Brain pericyte (primary cell): ENCODE data around the gene ZMYM4.
"Not testable (repeated sequence)": the region's sequence is repeated elsewhere in the genome, so short reads cannot be mapped to it uniquely, and the experiment has no call there.

Experiments
- DNase-seq: peaks from one replicate; pipeline ENCODE4 v3.0.0-alpha.2; 2012; ENCODE audit warnings: low read depth, low spot score

ZMYM4 gene

DNA sequence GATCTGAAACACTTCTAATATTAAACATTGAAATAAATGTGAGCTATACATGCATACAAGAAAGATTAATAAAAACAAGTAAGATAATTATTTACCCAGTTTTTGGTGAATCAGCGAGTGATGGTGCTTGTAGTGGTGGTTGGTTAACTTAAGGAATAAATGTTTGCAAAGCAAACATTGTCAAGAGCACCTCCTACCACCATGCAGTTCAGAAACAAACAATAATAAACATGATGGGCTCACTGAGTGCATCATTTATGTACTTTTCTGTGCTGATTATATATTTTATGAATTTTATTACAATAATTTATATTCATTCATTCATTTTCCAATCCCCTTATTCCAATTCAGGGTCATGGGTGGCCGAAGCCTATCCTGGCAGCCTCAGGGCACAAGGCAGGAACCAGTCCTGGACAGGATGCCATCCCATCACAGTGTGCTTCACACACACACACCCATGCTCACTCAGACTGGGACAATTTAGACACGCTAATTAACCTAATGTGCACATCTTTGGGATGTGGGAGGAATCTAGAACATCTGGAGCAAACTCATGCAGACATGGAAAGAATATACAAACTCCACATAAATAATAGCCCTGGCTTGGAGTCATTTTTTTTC lies 57.8 kb downstream of the ZMYM4 start:
- no peak for DNase-seq

DNA sequence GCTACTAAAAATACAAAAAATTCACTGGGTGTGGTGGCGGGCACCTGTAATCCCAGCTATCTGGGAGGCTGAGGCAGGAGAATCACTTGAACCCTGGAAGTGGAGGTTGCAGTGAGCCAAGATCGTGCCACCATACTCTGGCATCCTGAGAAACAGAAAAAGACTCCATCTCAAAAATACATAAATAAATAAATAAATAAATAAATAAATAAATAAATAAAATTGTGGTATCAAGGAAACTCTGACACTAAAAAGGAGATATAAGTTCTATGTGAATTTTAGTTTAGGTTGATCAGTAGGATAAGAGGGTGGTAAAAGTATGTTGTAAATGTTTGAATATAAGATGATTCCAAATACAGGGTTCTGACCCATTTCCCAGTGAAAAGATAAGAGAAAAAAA lies 63.1 kb downstream of the ZMYM4 start:
- not testable (repeated sequence) for DNase-seq

DNA sequence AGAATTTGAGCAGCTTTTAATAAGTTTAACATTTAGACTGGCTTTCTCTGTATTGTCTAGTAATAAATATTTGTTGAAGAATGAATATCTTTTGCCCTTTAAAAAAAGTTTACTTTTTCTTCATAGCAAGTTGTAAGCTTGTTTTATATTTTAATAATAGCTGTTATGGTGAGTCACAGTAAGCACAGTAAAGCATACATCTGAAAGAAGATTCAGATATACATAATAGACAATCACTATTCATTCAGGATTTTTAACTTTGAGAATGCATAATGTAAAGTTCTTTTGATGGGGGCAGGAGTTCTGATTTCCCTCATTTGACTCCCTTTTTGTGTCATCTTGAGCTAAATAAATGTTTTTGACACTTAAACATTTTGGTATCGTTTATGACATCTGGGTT lies 66.0 kb downstream of the ZMYM4 start:
- no peak for DNase-seq

DNA sequence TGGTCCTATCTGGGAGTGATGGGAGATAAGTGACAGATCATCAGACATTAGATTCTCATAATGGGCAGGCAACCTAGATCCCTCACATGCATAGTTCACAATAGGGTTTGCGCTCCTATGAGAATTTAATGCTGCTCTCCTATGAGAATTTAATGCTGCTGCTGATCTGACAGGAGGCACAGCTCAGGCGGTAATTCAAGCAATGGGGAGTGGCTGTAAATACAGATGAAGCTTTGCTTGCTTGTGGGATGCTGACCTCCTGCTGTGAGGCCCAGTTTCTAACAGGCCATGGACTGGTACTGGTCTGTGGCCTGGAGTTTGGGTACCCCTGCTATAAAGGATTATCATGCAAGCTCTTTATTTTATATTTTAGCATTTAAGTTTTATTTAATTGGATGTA lies 72.0 kb downstream of the ZMYM4 start:
- DNase-seq: no peak

DNA sequence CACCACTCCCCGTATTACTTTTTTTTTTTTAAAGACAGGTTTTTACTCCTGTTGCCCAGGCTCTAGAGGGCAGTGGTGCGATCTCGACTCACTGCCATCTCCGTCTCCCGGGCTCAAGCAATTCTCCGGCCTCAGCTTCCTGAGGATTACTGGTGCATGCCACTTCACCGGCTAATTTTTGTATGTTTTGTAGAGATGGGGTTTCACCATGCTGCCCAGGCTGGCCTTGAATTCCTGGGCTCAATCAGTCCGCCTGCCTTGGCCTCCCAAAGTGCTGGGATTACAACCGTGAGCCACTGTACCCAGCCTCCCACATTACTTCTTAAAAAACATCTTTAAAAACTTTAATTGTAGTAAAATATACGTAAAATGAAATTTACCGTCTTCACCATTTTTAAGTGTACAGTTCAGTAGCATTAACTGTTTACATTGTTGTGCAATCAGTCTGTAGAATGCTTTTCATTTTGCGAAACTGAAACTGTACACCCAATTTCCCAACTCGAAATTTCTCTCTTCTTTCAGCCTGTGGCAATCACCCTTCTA lies 77.0 kb downstream of the ZMYM4 start:
- DNase-seq: no peak

DNA sequence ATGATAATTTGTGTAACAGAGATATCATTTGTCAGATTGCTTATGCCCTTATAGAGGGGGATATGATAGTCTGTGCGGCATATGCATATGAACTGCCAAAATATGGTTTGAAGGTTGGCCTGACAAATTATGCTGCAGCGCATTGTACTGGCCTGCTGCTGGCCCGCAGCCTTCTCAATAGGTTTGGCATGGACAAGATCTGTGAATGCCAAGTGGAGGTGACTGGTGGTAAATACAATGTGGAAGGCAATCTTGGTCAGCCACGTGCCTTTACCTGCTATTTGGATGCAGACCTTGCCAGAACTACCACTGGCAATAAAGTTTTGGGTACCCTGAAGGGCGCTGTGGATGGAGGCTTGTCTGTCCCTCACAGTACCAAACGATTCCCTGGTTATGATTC lies 82.4 kb downstream of the ZMYM4 start:
- DNase-seq: no peak

DNA sequence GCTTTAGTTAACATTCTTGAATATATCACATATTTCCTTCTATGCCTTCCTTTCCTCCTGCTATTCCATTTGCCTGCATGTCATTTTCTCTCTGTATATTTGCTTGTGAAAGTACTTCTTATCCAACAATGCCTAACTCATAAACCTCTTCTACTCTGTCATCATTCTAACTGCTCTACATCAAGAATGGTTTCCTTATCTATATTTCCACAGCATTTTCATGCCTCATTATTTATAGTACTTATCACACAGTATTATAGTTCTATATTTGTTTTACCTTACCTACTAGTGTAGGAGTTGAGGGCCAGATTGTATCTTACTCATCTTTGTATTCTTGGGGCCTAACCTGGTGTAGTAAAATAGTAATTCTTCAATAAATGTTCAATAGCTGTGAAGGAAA lies 91.5 kb downstream of the ZMYM4 start:
- no peak for DNase-seq

DNA sequence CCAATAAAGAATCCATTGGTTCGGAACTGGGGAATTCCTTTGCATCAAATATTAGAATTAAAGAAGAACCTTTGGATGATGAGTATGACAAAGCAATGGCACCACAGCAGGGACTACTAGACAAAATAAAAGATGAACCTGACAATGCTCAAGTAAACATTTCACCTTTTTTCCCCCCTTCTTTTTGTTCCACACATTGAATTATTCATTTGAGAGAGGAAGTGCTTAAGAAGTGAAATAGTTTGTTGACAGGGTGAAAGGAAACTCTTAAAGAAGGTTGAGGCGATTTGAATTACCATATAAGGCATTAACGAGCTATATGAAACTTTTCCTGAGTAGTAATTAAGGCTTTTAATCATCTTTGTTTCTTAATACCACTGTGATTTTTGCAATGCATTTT lies 93.1 kb downstream of the ZMYM4 start:
- DNase-seq: no peak

DNA sequence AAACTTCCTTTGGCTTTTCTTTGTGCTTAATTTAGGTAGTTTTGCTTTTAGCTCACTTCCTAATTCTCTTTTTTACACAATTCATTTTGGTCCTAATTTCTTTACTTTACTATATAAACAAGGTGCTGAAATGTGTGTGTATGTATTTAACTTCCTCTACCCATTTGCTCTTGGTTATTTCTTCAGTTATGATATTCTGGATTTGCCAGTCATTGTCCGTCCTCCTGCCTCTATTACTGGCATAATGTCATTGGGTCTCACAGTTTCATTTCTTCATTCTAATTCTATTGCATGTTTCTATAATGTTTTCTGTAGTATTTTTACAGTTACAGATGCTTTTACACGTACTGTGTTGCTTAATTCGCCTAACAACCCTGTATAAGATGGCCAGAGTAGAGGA lies 96.2 kb downstream of the ZMYM4 start:
- no peak for DNase-seq

DNA sequence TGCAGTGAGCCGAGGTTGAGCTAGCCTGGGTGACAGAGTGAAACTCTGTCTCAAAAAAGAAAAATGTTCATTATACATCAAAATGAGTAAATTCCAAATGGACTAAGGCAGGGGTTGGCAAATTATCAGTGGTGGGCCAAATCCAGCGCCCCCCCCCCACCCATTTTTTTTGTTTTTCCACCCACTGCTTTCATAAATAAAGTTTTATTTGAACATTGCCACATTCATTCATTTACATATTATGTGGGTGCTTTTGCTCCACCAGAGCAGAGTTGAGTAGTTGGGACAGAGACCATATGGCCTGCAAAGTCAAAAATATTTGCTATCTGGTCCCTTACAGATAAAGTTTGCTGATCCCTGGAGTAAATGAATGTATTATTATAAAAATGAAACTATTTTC lies 99.4 kb downstream of the ZMYM4 start:
- no peak for DNase-seq

DNA sequence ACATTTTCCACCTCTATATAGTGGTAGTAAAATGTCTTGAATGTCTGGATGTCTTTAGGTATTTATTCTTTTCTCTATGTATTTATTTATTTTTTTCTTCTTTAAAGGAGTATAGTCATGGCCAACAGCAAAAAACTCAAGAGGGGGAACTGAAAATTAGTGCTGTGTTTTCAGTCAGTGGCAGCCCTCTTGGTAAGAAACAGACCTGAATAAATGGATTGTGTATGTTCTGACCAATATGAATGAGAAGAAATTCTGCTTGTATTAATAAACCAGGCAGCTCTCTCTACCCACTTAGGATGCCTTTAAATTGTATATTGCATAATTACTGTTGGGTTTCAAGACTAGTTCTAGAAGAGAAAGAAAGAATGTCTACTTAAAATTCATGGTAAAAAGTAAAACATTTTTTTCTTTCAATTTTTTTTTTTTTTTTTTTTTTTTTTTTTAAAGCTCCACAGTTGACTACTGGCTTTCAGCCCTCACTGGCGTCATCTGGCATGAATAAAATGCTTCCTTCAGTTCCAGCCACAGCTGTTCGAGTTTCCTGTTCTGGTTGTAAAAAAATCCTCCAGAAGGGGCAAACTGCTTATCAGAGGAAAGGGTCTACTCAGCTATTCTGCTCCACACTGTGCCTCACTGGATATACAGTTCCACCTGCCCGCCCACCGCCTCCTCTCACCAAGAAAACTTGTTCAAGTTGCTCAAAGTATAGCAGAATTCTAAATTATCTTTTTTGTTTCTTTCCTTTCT lies 101.6 kb downstream of the ZMYM4 start:
- DNase-seq: no peak

DNA sequence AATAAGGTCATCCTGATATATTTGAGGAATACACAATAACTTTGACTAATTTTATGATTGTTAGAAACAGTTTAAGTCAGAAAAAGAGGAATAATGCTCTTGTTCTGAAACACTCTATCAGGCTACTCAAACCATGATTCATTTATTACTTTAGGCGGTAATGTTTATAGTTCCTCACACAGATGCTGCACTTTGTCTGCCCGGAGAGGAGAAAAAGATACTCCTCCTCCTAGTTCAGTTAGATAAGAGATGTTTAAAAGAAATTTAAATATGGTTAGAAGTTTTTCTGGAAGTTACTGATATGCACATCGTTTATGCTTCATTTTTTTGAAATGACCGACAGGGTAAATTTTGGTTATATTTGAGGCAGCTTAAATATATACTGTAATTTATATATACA lies 103.0 kb downstream of the ZMYM4 start:
- DNase-seq: no peak

DNA sequence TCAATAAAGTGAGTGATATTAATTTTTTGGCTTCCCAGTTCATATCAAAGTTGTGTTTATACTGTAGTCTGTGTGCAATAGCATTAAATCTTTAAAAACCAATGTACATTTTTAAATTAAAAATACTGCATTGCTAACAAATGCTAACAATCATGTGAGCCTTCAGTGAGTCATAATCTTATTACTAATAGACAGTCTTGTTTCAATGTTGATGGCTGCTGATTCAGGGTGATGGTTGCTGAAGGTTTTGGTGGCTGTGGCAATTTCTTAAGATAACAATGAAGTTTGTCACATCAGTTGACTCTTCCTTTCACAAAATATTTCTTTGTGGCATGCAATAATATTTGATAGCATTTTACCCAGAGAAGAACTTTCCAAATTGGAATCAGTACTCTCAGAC lies 109.0 kb downstream of the ZMYM4 start:
- DNase-seq: no peak

DNA sequence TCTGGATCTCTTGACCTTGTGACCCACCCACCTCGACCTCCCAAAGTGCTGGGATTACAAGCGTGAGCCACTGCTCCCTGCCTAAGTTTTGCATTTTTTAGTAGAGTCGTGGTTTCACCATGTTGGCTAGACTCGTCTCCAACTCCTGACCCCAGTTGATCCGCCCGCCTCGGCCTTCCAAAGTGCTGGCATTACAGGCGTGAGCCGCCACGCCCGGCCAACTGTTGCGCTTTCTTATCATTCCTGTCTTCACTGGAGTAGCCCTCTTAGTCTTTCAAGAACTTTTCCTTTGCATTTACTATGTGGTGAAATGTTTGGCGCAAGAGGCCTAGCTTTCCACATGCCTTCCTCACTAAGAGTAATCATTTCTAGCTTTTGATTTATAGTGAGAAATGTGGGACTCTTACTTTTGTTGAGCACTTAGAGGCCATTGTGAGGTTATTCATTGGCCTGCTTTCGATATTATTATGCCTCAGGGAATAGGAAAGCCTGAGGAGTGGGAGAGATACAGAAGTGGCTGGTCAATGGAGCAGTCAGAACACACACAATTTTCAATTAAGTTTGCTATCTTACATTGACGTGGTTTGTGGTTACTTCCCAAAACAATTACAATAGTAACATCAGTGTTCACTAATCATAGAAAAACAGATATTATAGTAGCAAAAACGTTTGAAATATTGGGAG lies 111.0 kb downstream of the ZMYM4 start:
- DNase-seq: no peak

DNA sequence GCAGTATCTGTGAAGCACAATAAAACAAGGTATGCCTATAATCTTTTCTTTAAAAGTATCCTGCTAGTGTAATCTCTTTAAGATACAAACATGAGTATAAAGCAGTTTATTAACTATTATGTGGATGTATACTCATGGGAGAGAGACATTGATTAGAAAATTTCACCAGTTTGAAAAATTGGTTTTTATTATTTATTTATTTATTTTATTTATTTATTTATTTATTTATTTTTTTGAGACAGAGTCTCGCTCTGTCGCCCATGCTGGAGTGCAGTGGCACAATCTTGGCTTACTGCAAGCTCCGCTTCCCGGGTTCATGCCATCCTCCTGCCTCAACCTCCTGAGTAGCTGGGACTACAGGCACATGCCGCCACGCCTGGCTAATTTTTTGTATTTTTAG lies 111.6 kb downstream of the ZMYM4 start:
- DNase-seq: not testable (repeated sequence)

DNA sequence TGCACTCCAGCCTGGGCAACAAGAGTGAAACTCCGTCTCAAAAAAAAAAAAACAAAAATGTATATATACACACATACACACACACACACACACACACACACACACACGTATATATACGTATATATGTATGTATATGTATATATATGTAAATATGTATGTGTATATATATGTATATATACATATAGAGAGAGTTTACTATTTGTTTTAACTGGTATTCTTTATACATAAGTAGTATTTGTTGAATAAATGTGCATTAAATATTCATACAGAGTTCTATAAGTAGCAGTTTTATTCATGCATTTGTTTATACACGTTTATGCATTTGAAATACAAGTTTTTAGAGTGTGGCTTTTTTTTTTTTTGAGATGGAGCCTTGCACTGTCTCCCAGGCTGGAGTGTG lies 113.6 kb downstream of the ZMYM4 start:
- no peak for DNase-seq

DNA sequence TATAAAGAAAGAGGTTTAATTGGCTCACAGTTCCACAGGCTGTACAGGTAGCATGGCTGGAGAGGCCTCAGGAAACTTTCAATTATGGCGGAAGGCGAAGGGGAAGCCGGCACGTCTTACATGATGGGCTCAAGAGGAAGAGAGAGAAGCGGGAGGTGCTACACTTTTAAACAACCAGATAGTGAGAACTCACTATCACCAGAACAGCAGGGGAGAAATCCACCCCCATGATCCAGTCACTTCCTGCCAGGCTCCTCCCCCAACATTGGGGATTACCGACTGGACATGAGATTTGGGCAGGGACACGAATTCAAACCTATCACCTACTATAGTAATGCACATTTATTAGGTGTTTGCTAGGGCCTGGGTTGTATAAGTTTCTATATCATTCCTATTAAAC lies 117.8 kb downstream of the ZMYM4 start:
- no peak for DNase-seq

DNA sequence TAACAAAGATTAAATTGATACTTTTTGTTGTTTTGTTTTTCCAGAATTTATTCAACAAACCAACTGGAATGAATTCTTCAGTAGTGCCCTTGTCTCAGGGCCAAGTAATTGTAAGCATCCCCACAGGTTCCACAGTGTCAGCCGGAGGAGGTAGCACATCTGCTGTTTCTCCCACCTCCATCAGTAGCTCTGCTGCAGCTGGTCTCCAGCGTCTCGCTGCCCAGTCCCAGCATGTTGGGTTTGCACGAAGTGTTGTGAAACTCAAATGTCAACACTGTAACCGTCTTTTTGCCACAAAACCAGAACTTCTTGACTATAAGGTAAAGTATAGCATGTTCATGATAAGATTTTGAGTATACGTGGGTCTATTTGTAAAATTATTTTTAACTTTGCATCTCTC lies 118.5 kb downstream of the ZMYM4 start:
- DNase-seq: no peak

DNA sequence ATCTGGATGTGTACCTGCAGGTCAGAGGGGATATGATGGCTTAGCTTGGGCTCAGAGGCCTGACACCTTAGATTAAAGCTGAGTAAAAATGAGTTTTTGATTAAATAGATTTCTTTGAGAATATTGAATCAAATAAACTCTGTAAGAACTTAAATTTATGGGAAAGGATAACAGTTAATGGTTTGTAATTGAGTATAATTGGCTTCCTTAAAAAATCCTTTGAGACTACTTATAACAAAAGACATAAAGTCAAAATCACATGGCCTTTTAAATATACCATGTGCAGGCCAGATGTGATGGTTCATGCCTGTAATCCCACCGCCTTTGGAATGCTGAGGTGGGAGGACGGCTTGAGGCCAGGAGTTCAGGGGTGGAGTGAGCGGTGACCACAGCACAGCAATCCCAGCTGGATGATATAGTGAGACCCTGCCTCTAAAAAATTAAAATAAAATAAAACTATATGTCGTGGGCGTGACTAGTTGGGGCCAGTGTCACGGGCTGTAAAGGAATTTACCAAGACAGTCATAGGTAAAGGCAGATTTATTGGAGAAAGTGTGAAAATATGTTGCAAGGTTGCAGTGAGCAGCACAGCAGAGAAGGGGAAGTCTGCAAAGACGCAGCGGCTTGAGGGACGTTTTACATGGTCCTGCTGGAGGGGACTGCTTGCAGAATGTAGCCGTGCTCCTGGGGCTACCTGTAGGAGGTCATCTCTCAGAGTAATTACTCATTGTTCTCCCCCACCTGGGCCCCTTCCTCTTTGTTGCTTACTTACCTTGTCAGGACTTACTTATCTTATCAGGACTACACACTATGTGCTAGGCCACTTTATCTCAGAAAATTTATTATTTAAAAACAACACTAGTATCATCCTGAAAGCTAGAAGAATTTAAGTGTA lies 122.3 kb downstream of the ZMYM4 start:
- no peak for DNase-seq

DNA sequence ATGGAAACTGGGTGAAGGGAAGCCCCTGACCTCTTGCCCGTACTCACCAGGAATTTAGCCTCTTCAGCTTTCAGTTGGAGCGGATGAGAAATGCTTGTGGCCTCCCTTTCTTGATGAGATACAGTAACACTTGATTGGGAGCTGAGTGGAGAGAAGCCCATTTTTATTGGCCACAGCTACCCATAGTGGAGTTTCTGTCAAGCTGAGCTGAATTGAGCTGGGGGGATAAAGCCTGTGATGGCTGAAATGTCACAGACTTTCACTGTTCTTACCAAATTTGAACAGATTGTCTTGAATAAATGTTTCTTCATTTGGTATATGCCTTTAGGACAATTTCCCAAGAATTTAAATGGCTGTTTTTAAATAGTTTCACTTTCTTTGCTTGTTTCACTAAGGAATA lies 125.9 kb downstream of the ZMYM4 start:
- DNase-seq: no peak

DNA sequence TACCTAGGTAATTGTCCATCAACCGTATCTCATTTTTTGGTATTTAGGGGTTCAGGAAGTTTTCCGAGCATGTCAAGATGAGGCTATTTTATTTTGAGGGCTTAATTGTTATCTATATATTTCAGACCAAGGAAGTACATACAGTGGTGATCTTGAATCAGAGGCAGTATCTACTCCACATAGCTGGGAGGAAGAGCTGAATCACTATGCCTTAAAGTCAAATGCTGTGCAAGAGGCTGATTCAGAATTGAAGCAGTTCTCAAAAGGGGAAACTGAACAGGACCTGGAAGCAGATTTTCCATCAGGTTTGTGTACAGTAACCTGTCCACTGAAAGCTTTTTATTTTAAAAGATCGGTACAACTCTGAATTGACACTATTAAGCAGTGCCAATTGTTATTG lies 130.2 kb downstream of the ZMYM4 start:
- DNase-seq: no peak

DNA sequence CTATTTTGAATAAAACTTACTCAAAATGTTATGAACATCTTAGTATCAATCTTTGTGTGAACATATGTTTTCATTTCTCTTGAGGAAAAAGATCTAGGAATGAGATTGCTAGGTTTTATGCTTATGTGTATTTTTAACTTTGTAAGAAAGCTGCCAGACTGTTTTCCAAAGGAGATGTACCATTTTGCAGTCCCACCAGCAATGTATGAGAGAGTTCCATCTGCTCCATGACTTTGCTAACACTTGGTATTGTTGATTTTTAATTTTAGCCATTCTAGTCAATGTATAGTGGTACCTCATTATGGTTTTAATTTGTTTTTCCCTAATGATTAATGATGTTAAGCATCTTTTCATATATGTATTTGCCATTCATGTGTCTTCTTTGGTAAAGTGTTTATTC lies 132.5 kb downstream of the ZMYM4 start:
- DNase-seq: no peak
